Stromal cell of bone marrow (primary cell): Measurements from ENCODE around the gene SRC.
A peak's percentile ranks its signal among the peaks of the same experiment; 100 is the strongest.

Experiments used
- DNase-seq: peaks from one replicate; pipeline ENCODE4 v3.0.0-alpha.2; 2012; ENCODE audit warnings: low read depth

Gene SRC

GRCh38 chr20:37345339-37346235 lies at the start of gene SRC:
Gene SRC, plus strand, starts transcription at chr20:37346140. Its CDS starts 38,014 bp downstream, at chr20:37384154.
- peak; percentile 54 for DNase-seq

- DNase-seq, result no peak
Observed at GRCh38 chr20:37296371-37296770, 49.6 kb upstream of the SRC start.

- peak; percentile 74 for DNase-seq
Observed at GRCh38 chr20:37297066-37297736, 48.7 kb upstream of the SRC start.

GRCh38 chr20:37298190-37298939 lies 47.6 kb upstream of the SRC start:
- peak; percentile 71 for DNase-seq

GRCh38 chr20:37299718-37300528 lies 46.0 kb upstream of the SRC start:
- no peak for DNase-seq

GRCh38 chr20:37301120-37301519 lies 44.8 kb upstream of the SRC start:
- DNase-seq, result no peak

- no peak for DNase-seq
Observed at GRCh38 chr20:37301558-37301957, 44.4 kb upstream of the SRC start.

- DNase-seq, result no peak
Observed at GRCh38 chr20:37302981-37303380, 43.0 kb upstream of the SRC start.

GRCh38 chr20:37303637-37304036 lies 42.3 kb upstream of the SRC start:
- DNase-seq, result no peak

GRCh38 chr20:37305079-37305478 lies 40.9 kb upstream of the SRC start:
- DNase-seq, result no peak

GRCh38 chr20:37305839-37306238 lies 40.1 kb upstream of the SRC start:
- no peak for DNase-seq

GRCh38 chr20:37308086-37309050 lies 37.6 kb upstream of the SRC start:
- DNase-seq, result no peak

- DNase-seq, result no peak
Observed at GRCh38 chr20:37309290-37309689, 36.6 kb upstream of the SRC start.

- no peak for DNase-seq
Observed at GRCh38 chr20:37309936-37310590, 35.9 kb upstream of the SRC start.

- DNase-seq, result no peak
Observed at GRCh38 chr20:37310951-37311350, 35.0 kb upstream of the SRC start.

GRCh38 chr20:37311710-37312355 lies 34.1 kb upstream of the SRC start:
- DNase-seq, result no peak

GRCh38 chr20:37313546-37314091 lies 32.3 kb upstream of the SRC start:
- no peak for DNase-seq

- no peak for DNase-seq
Observed at GRCh38 chr20:37314099-37314498, 31.8 kb upstream of the SRC start.

GRCh38 chr20:37314617-37315016 lies 31.3 kb upstream of the SRC start:
- no peak for DNase-seq
